H1 (cell line): Measurements from ENCODE around the gene C12orf56. TPM values are rescaled to one million over a fixed set of nuclear protein-coding genes. Genes with fewer than 3 reads are reported as not detected.

Experiments
- CTCF ChIA-PET: fragments of 300-600 bp; sonication (Branson Sonifier 250); formaldehyde crosslinking; loops from one replicate; lab custom pipeline; 2021; ENCODE audit not compliant: partially characterized antibody; lab: Charles Lee
- POLR2A ChIA-PET: fragments of 300-600 bp; sonication (Branson Sonifier 250); formaldehyde crosslinking; loops from one replicate; lab custom pipeline; 2021; ENCODE audit warnings: inconsistent platforms; ENCODE audit not compliant: partially characterized antibody; lab: Charles Lee
- DNase-seq, 2 experiments: peaks; one replicate each; pipeline versions ENCODE4 v3.0.0 to v3.0.0-alpha.2; 2010 to 2022; ENCODE audit warnings: low spot score in 2 of 2, low read depth in 1 of 2, mixed read lengths in 1 of 2
- FAIRE-seq: peaks from 2 replicates; lab custom pipeline; 2011; peaks lifted over from hg19 to GRCh38; lab: Jason Lieb, UNC
- H2AFZ ChIP-seq: 2 replicates; pipeline ENCODE4 v1.8.1; 2012; ENCODE audit warnings: low read length, inconsistent platforms
- H2AK5ac ChIP-seq: 2 replicates; pipeline ENCODE4 v1.6.1; 2013; ENCODE audit warnings: low read depth, low read length
- H2BK120ac ChIP-seq: replicated peaks from 2 replicates; pipeline ENCODE3; 2013; ENCODE audit warnings: low read depth, low read length, inconsistent platforms
- H2BK12ac ChIP-seq: 2 replicates; pipeline ENCODE4 v1.6.1; 2013; ENCODE audit warnings: low read depth, low read length
- H2BK15ac ChIP-seq: 2 replicates; pipeline ENCODE4 v1.6.1; 2013; ENCODE audit warnings: low read length
- H2BK20ac ChIP-seq: 2 replicates; pipeline ENCODE4 v1.6.1; 2013; ENCODE audit warnings: low read length
- H2BK5ac ChIP-seq: 2 replicates; pipeline ENCODE4 v1.6.1; 2013; ENCODE audit warnings: low read depth, low read length
- H3K14ac ChIP-seq: 2 replicates; pipeline ENCODE4 v1.6.1; 2013; ENCODE audit warnings: inconsistent platforms; ENCODE audit not compliant: insufficient read length
- H3K18ac ChIP-seq: 2 replicates; pipeline ENCODE4 v1.6.1; 2013; ENCODE audit warnings: low read length; ENCODE audit errors: extremely low read depth
- H3K23ac ChIP-seq: 2 replicates; pipeline ENCODE4 v1.6.1; 2013; ENCODE audit warnings: inconsistent platforms; ENCODE audit not compliant: insufficient read length
- H3K23me2 ChIP-seq: 2 replicates; pipeline ENCODE4 v1.6.1; 2013; ENCODE audit warnings: low read depth, low read length
- H3K27ac ChIP-seq: 2 replicates; pipeline ENCODE4 v1.6.1; 2011; ENCODE audit warnings: low read depth, low read length, inconsistent platforms
- H3K27me3 ChIP-seq, 4 experiments: replicated peaks in 1 of 4; 1 replicate in 1 of 4; 2 replicates in 3 of 4; pipeline versions ENCODE4 v1.6.1 to v1.8.1; 2011 to 2013; ENCODE audit warnings: low read length in 3 of 4, mild to moderate bottlenecking in 3 of 4, inconsistent platforms in 2 of 4, mixed read lengths in 2 of 4, moderate library complexity in 1 of 4; ENCODE audit not compliant: control insufficient read depth in 3 of 4, insufficient read depth in 3 of 4; ENCODE audit errors: extremely low read depth in 1 of 4
- H3K36me3 ChIP-seq, 4 experiments: 2 replicates each; pipeline versions ENCODE4 v1.6.1 to v1.8.1; 2011 to 2013; ENCODE audit warnings: mild to moderate bottlenecking in 4 of 4, low read length in 3 of 4, moderate library complexity in 2 of 4, control low read depth in 1 of 4, inconsistent platforms in 1 of 4; ENCODE audit not compliant: insufficient read depth in 4 of 4, control insufficient read depth in 2 of 4
- H3K4ac ChIP-seq: replicated peaks from 2 replicates; pipeline ENCODE3; 2013; ENCODE audit warnings: low read length, low read depth, mixed read lengths, inconsistent platforms; ENCODE audit not compliant: insufficient read length
- H3K4me1 ChIP-seq, 4 experiments: replicated peaks in 1 of 4; 1 replicate in 1 of 4; 2 replicates in 3 of 4; pipeline versions ENCODE4 v1.6.1 to v1.8.1; 2011 to 2013; ENCODE audit warnings: low read length in 3 of 4, inconsistent platforms in 2 of 4, mixed read lengths in 1 of 4; ENCODE audit not compliant: insufficient read depth in 4 of 4, control insufficient read depth in 3 of 4
- H3K4me2 ChIP-seq, 2 experiments: 2 replicates each; pipeline versions ENCODE4 v1.6.1 to v1.8.1; 2011 to 2013; ENCODE audit warnings: low read depth in 2 of 2, low read length in 2 of 2, control low read depth in 1 of 2, inconsistent platforms in 1 of 2, mild to moderate bottlenecking in 1 of 2; ENCODE audit not compliant: insufficient read depth in 1 of 2
- H3K4me3 ChIP-seq, 4 experiments: fragments of 200-600, 300-600 bp in 1 of 4; sonication (generic), shearing (Covaris generic), sonication (Bioruptor Twin) in 1 of 4; 2 replicates each; pipeline versions ENCODE4 v1.5.1 to v1.8.1; 2011 to 2016; ENCODE audit warnings: low read length in 4 of 4, low read depth in 3 of 4, control low read depth in 2 of 4, inconsistent platforms in 2 of 4, mild to moderate bottlenecking in 2 of 4, mixed read lengths in 1 of 4, moderate library complexity in 1 of 4; ENCODE audit not compliant: insufficient read depth in 2 of 4; ENCODE audit errors: extremely low read depth in 1 of 4
- H3K56ac ChIP-seq: replicated peaks from 2 replicates; pipeline ENCODE3; 2013; ENCODE audit warnings: low read depth, mild to moderate bottlenecking, mixed read lengths, low read length, inconsistent platforms; ENCODE audit not compliant: insufficient read length
- H3K79me1 ChIP-seq: 2 replicates; pipeline ENCODE4 v1.6.1; 2013; ENCODE audit warnings: low read depth, low read length, control low read depth
- H3K79me2 ChIP-seq, 2 experiments: 2 replicates each; pipeline versions ENCODE4 v1.6.1 to v1.8.1; 2012 to 2013; ENCODE audit warnings: low read length in 2 of 2, mild to moderate bottlenecking in 2 of 2, inconsistent platforms in 1 of 2; ENCODE audit not compliant: insufficient read depth in 2 of 2, control insufficient read depth in 1 of 2
- H3K9ac ChIP-seq, 4 experiments: replicated peaks in 1 of 4; 1 replicate in 1 of 4; 2 replicates in 3 of 4; pipeline versions ENCODE4 v1.6.1 to v1.8.1; 2011 to 2013; ENCODE audit warnings: low read depth in 3 of 4, low read length in 3 of 4, control low read depth in 2 of 4, mild to moderate bottlenecking in 2 of 4, moderate library complexity in 2 of 4, inconsistent platforms in 1 of 4; ENCODE audit errors: extremely low read depth in 1 of 4
- H3K9me3 ChIP-seq, 2 experiments: 2 replicates each; pipeline versions ENCODE4 v1.6.1 to v1.8.1; 2012 to 2013; ENCODE audit warnings: mild to moderate bottlenecking in 2 of 2, moderate library complexity in 2 of 2, control low read depth in 1 of 2, inconsistent platforms in 1 of 2, low read depth in 1 of 2, low read length in 1 of 2, mixed read lengths in 1 of 2; ENCODE audit not compliant: insufficient read depth in 2 of 2
- H4K20me1 ChIP-seq, 2 experiments: replicated peaks in 1 of 2; 2 replicates each; pipeline versions ENCODE3 to v1.8.1; 2011 to 2013; ENCODE audit warnings: inconsistent platforms in 2 of 2, low read length in 2 of 2, mild to moderate bottlenecking in 1 of 2; ENCODE audit not compliant: insufficient read depth in 2 of 2, control insufficient read depth in 1 of 2
- H4K5ac ChIP-seq: 2 replicates; pipeline ENCODE4 v1.6.1; 2013; ENCODE audit warnings: low read length, low read depth, mixed read lengths, inconsistent platforms; ENCODE audit not compliant: insufficient read length
- H4K8ac ChIP-seq: 2 replicates; pipeline ENCODE4 v1.8.0; 2013; ENCODE audit warnings: mild to moderate bottlenecking, moderate library complexity, low read length, inconsistent platforms; ENCODE audit not compliant: insufficient read depth; ENCODE audit errors: extremely low read depth
- H4K91ac ChIP-seq: replicated peaks from 2 replicates; pipeline ENCODE3; 2013; ENCODE audit warnings: low read length, mixed read lengths, inconsistent platforms; ENCODE audit not compliant: insufficient read length
- CHD2 ChIP-seq: IDR thresholded peaks from 2 replicates; pipeline ENCODE4 v1.6.1; 2012; ENCODE audit warnings: low read length, improper control_type of control experiment
- WGBS, 2 experiments: shearing (Covaris generic) in 1 of 2; methylation state at CpG; one replicate each; pipeline versions ENCODE4 v1.1.6 to v1.1.7; 2013 to 2015; ENCODE audit warnings: low lambda C conversion rate in 2 of 2, mixed read lengths in 2 of 2, inconsistent platforms in 1 of 2, low coverage in 1 of 2, missing lambda C conversion rate in 1 of 2; ENCODE audit not compliant: insufficient replicate concordance in 2 of 2, insufficient coverage in 1 of 2, insufficient read length in 1 of 2; ENCODE audit errors: extremely low coverage in 1 of 2, missing lambda C conversion rate in 1 of 2; 5-methylcytosine and 5-hydroxymethylcytosine counted together
- polyA plus RNA-seq, 7 experiments: library from polyadenylated mRNA; depleted of rRNA in 3 of 7; stranded (reverse) in 5 of 7; unstranded in 2 of 7; fragments of >200 nt in 5 of 7; fragments of 200-250 nt in 2 of 7; gene quantifications; 1 replicate in 5 of 7; 2 replicates in 1 of 7; 4 replicates in 1 of 7; pipeline versions ENCODE4 v1.2.1 to v1.2.3, GENCODE V29; 2011 to 2013; ENCODE audit warnings: missing spikeins in 2 of 7, mixed read lengths in 2 of 7
- total RNA-seq: library from RNA; stranded (reverse); fragmentation: NEBNext Ultra II Directional; extraction: Animal tissue kit (Norgen Biotek cat#: 25700); gene quantifications from 2 replicates; pipeline ENCODE4 v1.2.1, GENCODE V29; 2021

The C12orf56 gene
- total and polyA plus RNA-seq, 2 of the 8 experiments (the other 6 are each of a cell fraction or from before 2014, with no cell fraction given) = 1.1 to 2.9 TPM

DNA sequence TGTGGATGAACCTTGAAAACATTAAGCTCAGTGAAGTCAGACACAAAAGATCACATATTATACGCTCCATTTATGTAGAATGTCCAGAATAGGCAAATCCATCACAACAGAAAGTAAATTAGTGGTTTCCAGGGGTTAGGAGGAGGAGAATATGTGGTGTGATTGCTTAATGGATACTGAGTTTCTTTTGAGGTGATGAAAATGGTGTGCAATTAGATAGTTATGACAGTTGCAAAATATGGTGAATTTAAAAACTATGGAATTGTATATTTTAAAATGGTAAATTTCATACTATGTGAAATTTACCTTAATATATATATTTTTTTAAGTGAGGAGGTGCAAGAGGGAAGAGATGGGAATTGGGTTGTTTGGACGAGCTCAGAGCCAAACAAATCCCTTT lies 122.1 kb downstream of the C12orf56 start:
- H3K36me3 ChIP-seq = no peaks in the 10 kb centered on the region
- no peak overlapping the region for H3K56ac ChIP-seq
- no peaks in the 10 kb centered on the region for H3K27me3 ChIP-seq
- H3K4me3 ChIP-seq = no peak overlapping the region
- H3K9me3 ChIP-seq = no peaks in the 10 kb centered on the region
- no peak overlapping the region for H2BK12ac ChIP-seq
- H3K79me1 ChIP-seq = no peaks in the 10 kb centered on the region
- ChIA-PET CTCF (interaction anchor here (0.9 to 1.8 kb wide), 4 partner anchors 12 to 425 kb away, joined by 3 read pairs; no protein-coding TSS in a partner anchor), POLR2A (no interaction called here)
- no peak for DNase-seq
- no peak overlapping the region for H2BK20ac ChIP-seq
- H2AK5ac ChIP-seq = no peak overlapping the region
- no peak overlapping the region for H4K91ac ChIP-seq
- H3K4me2 ChIP-seq = no peak overlapping the region
- no peak for FAIRE-seq
- H3K9ac ChIP-seq = no peak overlapping the region
- no peak overlapping the region for H2BK120ac ChIP-seq
- H4K8ac ChIP-seq = no peak overlapping the region
- no peak overlapping the region for H2BK15ac ChIP-seq
- no peak overlapping the region for H3K4ac ChIP-seq
- no peak overlapping the region for H3K14ac ChIP-seq
- H3K27ac ChIP-seq = no peak overlapping the region
- no peak overlapping the region for H2AFZ ChIP-seq
- H2BK5ac ChIP-seq = no peak overlapping the region
- no peaks in the 10 kb centered on the region for H4K20me1 ChIP-seq
- H3K23me2 ChIP-seq = no peaks in the 10 kb centered on the region
- TF ChIP-seq CHD2 = no peak
- no peaks in the 10 kb centered on the region for H3K79me2 ChIP-seq
- H3K18ac ChIP-seq = no peak overlapping the region
- no peak overlapping the region for H4K5ac ChIP-seq
- H3K23ac ChIP-seq = no peak overlapping the region
- peaks cover 0 to 1% (median 0%) of the 10 kb centered on the region in 4 experiments; a peak in 1 of 7 replicates for H3K4me1 ChIP-seq
- WGBS, 2 experiments = 75% methylated on average over 2 of the region's 2 CpGs; no CpG with 5 or more reads in 1 of the 2 experiments
